DND-41 (cell line): ENCODE data around the gene RALGDS.
A peak's percentile ranks its signal among the peaks of the same experiment; 100 is the strongest.

Experiments
- ATAC-seq: fragments of 200-7000 bp; cut with Tn5 transposase; 3 replicates; pipeline ENCODE4 v1.9.1; 2021; ENCODE audit warnings: low read depth; ENCODE audit not compliant: insufficient read depth
- DNase-seq: peaks from one replicate; pipeline ENCODE4 v3.0.0-alpha.2; 2020
- H2AFZ ChIP-seq: 2 replicates; pipeline ENCODE4 v1.6.0; 2012; ENCODE audit warnings: low read depth, low read length
- H3K27ac ChIP-seq: 2 replicates; pipeline ENCODE4 v1.5.1; 2012; ENCODE audit warnings: low read length, inconsistent platforms
- H3K27me3 ChIP-seq: fragments of 200-600 bp; sonication (generic); 2 replicates; pipeline ENCODE4 v1.6.0; 2012; ENCODE audit warnings: low read length, mild to moderate bottlenecking, inconsistent platforms; ENCODE audit not compliant: insufficient read depth, poor library complexity
- H3K36me3 ChIP-seq: 2 replicates; pipeline ENCODE4 v1.5.1; 2012; ENCODE audit warnings: low read length, inconsistent platforms; ENCODE audit not compliant: insufficient read depth
- H3K4me1 ChIP-seq: 2 replicates; pipeline ENCODE4 v1.5.1; 2012; ENCODE audit warnings: mild to moderate bottlenecking, low read length; ENCODE audit not compliant: insufficient read depth
- H3K4me2 ChIP-seq: 2 replicates; pipeline ENCODE4 v1.6.0; 2012; ENCODE audit warnings: mild to moderate bottlenecking, moderate library complexity, low read length, inconsistent platforms; ENCODE audit not compliant: insufficient read depth
- H3K4me3 ChIP-seq, 2 experiments: fragments of 200-600 bp in 1 of 2; shearing (Covaris generic) in 1 of 2; 2 replicates each; pipeline ENCODE4 v1.5.1; 2012 to 2016; ENCODE audit warnings: inconsistent platforms in 2 of 2, low read length in 2 of 2, mild to moderate bottlenecking in 2 of 2, low read depth in 1 of 2, moderate library complexity in 1 of 2
- H3K79me2 ChIP-seq: 2 replicates; pipeline ENCODE4 v1.6.0; 2012; ENCODE audit warnings: low read length, inconsistent platforms; ENCODE audit not compliant: insufficient read depth
- H3K9ac ChIP-seq: 2 replicates; pipeline ENCODE4 v1.6.0; 2012; ENCODE audit warnings: low read depth, mild to moderate bottlenecking, inconsistent platforms, low read length, moderate library complexity
- H3K9me3 ChIP-seq: 2 replicates; pipeline ENCODE4 v1.5.1; 2012; ENCODE audit warnings: low read length, moderate library complexity, mild to moderate bottlenecking, inconsistent platforms; ENCODE audit not compliant: insufficient read depth, severe bottlenecking
- H4K20me1 ChIP-seq: 2 replicates; pipeline ENCODE4 v1.6.0; 2012; ENCODE audit warnings: low read length; ENCODE audit not compliant: insufficient read depth
- CTCF ChIP-seq: IDR thresholded peaks from 2 replicates; pipeline ENCODE4 v1.5.1; 2012; ENCODE audit warnings: borderline replicate concordance, low read length, moderate library complexity, mild to moderate bottlenecking; ENCODE audit not compliant: poor library complexity, severe bottlenecking; ENCODE audit errors: extremely low read depth
- EZH2 ChIP-seq: IDR thresholded peaks from 3 replicates; pipeline ENCODE4 v1.6.1; 2012; ENCODE audit warnings: borderline replicate concordance, low read depth, mild to moderate bottlenecking, moderate library complexity, low read length, inconsistent platforms; ENCODE audit not compliant: severe bottlenecking

RALGDS gene

GRCh38 chr9:133133681-133134387 lies 12.8 kb upstream of the RALGDS start:
- Histone ChIP-seq H3K4me3 (no peak overlapping the region), H2AFZ (no peak overlapping the region), H3K9ac (no peak overlapping the region), H3K4me1 (peaks cover 42% of the 10 kb centered on the region), H3K9me3 (no peaks in the 10 kb centered on the region), H4K20me1 (peaks cover 69% of the 10 kb centered on the region), H3K36me3 (peaks cover 3% of the 10 kb centered on the region; the same call in 1 of the 2 replicates), H3K4me2 (no peak overlapping the region), H3K27me3 (no peaks in the 10 kb centered on the region), H3K79me2 (peaks cover 75% of the 10 kb centered on the region), H3K27ac (peak overlapping the region; percentile 52)
- ATAC-seq, result peak; percentile 62
- TF ChIP-seq CTCF, result no peak
- TF ChIP-seq EZH2, result no peak
- DNase-seq, result peak; percentile 55

- ATAC-seq (no peak), DNase-seq (no peak)
- Histone ChIP-seq H3K9ac (no peak overlapping the region), H3K4me2 (no peak overlapping the region), H3K79me2 (peaks cover 71% of the 10 kb centered on the region), H3K36me3 (peaks cover 3% of the 10 kb centered on the region; the same call in 1 of the 2 replicates), H3K4me1 (peaks cover 40% of the 10 kb centered on the region), H4K20me1 (peaks cover 67% of the 10 kb centered on the region), H3K9me3 (no peaks in the 10 kb centered on the region), H3K27me3 (no peaks in the 10 kb centered on the region), H3K4me3 (no peak overlapping the region), H3K27ac (no peak overlapping the region; the same call in 1 of the 2 replicates), H2AFZ (no peak overlapping the region)
- TF ChIP-seq CTCF, result no peak
- TF ChIP-seq EZH2, result no peak
These were observed 11.1 kb upstream of the RALGDS start for GRCh38 chr9:133132174-133132573.

- Histone ChIP-seq H3K79me2 (peaks cover 73% of the 10 kb centered on the region), H3K36me3 (peaks cover 3% of the 10 kb centered on the region; the same call in 1 of the 2 replicates), H3K4me2 (peak overlapping the region; percentile 11; the same call in 1 of the 2 replicates), H3K4me1 (peaks cover 40% of the 10 kb centered on the region), H3K4me3 (no peak overlapping the region), H3K9me3 (no peaks in the 10 kb centered on the region), H3K27ac (peak overlapping the region; percentile 42), H4K20me1 (peaks cover 72% of the 10 kb centered on the region), H2AFZ (no peak overlapping the region), H3K27me3 (no peaks in the 10 kb centered on the region), H3K9ac (no peak overlapping the region)
- TF ChIP-seq CTCF, result no peak
- TF ChIP-seq EZH2, result no peak
- ATAC-seq (no peak), DNase-seq (no peak)
These were observed 10.5 kb upstream of the RALGDS start for GRCh38 chr9:133131506-133131905.
